GM10248 (cell line): ENCODE measurements around the gene DUS4L.

ENCODE experiments used
- CTCF ChIA-PET: fragments of 300-600 bp; sonication (Branson Sonifier 250); formaldehyde crosslinking; extraction: SDS; loops from one replicate; lab custom pipeline; 2021; ENCODE audit warnings: antibody characterized with exemption; lab: Yijun Ruan, JAX
- POLR2A ChIA-PET: fragments of 350-650 bp; sonication (Branson Sonifier 250); formaldehyde crosslinking; extraction: SDS; loops from one replicate; lab custom pipeline; 2020; ENCODE audit warnings: antibody characterized with exemption; lab: Yijun Ruan, JAX
- DNase-seq: peaks from one replicate; pipeline ENCODE4 v3.0.0; 2012; ENCODE audit errors: extremely low spot score
- CTCF ChIP-seq: IDR thresholded peaks from 2 replicates; pipeline ENCODE4 v1.5.1; 2012; ENCODE audit warnings: mild to moderate bottlenecking, low read depth; ENCODE audit errors: extremely low read depth, missing control alignments, control extremely low read depth

Gene DUS4L

GRCh38 chr7:107560898-107561516 is 2.8 kb upstream of the DUS4L start:
- ChIA-PET CTCF (no interaction called here), POLR2A (no interaction called here)
- no peak for DNase-seq
- TF ChIP-seq CTCF, result no peak

- DNase-seq, result no peak
- TF ChIP-seq CTCF, result no peak
- ChIA-PET POLR2A (interaction anchor here (0.5 to 1.0 kb wide), 3 partner anchors 31 to 394 kb away, joined by 3 to 9 read pairs (median 4); no protein-coding TSS in a partner anchor), CTCF (interaction anchor here (0.9 to 1.3 kb wide), 3 partner anchors 9 to 374 kb away, joined by 3 to 6 read pairs (median 3); no protein-coding TSS in a partner anchor)
Observed at GRCh38 chr7:107563081-107563774, 543 bp upstream of the DUS4L start.

GRCh38 chr7:107564553-107565298 is 955 bp downstream of the DUS4L start:
- ChIA-PET CTCF (interaction anchor here (1.3 to 1.8 kb wide), 2 partner anchors 8 to 11 kb away, joined by 6 to 8 read pairs; no protein-coding TSS in a partner anchor), POLR2A (interaction anchor here (1.0 kb wide), 2 partner anchors 11 to 395 kb away, joined by 3 read pairs; no protein-coding TSS in a partner anchor)
- no peak for TF ChIP-seq CTCF
- DNase-seq, result no peak

GRCh38 chr7:107570298-107570697 is 6.5 kb downstream of the DUS4L start:
- CTCF ChIA-PET, result interaction anchor here (1.2 kb wide), 1 partner anchor 11 kb away, joined by 4 read pairs; no protein-coding TSS in a partner anchor
- TF ChIP-seq CTCF, result no peak
- no peak for DNase-seq
- POLR2A ChIA-PET, result no interaction called here

GRCh38 chr7:107573537-107573936 is 9.8 kb downstream of the DUS4L start:
- POLR2A ChIA-PET, result no interaction called here
- DNase-seq, result no peak
- no peak for TF ChIP-seq CTCF
- CTCF ChIA-PET, result interaction anchor here (1.9 kb wide), 1 partner anchor 10 kb away, joined by 6 read pairs; the partner anchor contains the start of genes COG5 and DUS4L

- ChIA-PET CTCF (interaction anchor here (1.0 kb wide), 1 partner anchor 145 kb away, joined by 4 read pairs; no protein-coding TSS in a partner anchor), POLR2A (no interaction called here)
- no peak for DNase-seq
- no peak for TF ChIP-seq CTCF
Observed at GRCh38 chr7:107579554-107579884, 15.7 kb downstream of the DUS4L start.
